ENCODE data around the gene PPP1R9B. TPM values are rescaled to one million over a fixed set of nuclear protein-coding genes. Genes with fewer than 3 reads are reported as not detected.

PPP1R9B gene
- polyA plus RNA-seq, 1 donor (not counting 4 experiments of a cell fraction or from before 2014, with no cell fraction given), result 16.1 TPM

- Histone ChIP-seq H3K27me3 (ENCODE audit: control insufficient read depth, extremely low read depth, insufficient read depth, low read length) (no peaks in the 10 kb centered on the region), H3K9me1 (ENCODE audit: control insufficient read depth, extremely low read depth, insufficient read depth, low read length) (no peaks in the 10 kb centered on the region), H3K9ac (ENCODE audit: control insufficient read depth, extremely low read depth, insufficient read depth, low read length) (no peak overlapping the region), H3K9me3 (ENCODE audit: control insufficient read depth, low read depth, low read length) (no peaks in the 10 kb centered on the region), H3K36me3 (ENCODE audit: control insufficient read depth in 2 of 2, extremely low read depth in 1 of 2, insufficient read depth in 2 of 2, low read length in 2 of 2) (peaks cover 0 to 2% of the 10 kb centered on the region in 2 experiments), H3K27ac (ENCODE audit: control insufficient read depth, insufficient read depth, low read length) (no peak overlapping the region), H3K4me1 (ENCODE audit: control insufficient read depth, extremely low read depth, insufficient read depth, low read length) (peaks cover 26% of the 10 kb centered on the region), H2AFZ (ENCODE audit: control insufficient read depth, low read length) (no peak overlapping the region), H3K79me2 (ENCODE audit: control insufficient read depth, insufficient read depth, low read length) (no peaks in the 10 kb centered on the region), H3K4me3 (ENCODE audit: control insufficient read depth in 2 of 3, extremely low read depth in 1 of 3, insufficient read depth in 2 of 3, low read depth in 1 of 3, low read length in 3 of 3) (no peak overlapping the region), H4K20me1 (ENCODE audit: control insufficient read depth, extremely low read depth, insufficient read depth, low read length) (no peaks in the 10 kb centered on the region), H3K4me2 (ENCODE audit: control insufficient read depth, extremely low read depth, insufficient read depth, low read depth, low read length) (no peak overlapping the region)
- dilution Hi-C loops (cut with MboI; ENCODE audit: extremely low pct_ligation_motif_present, low sequenced_read_pairs), result no loop called here
- DNase-seq (ENCODE audit: low read depth, low spot score) (no peak), FAIRE-seq (no peak)
- no peak for TF ChIP-seq EZH2 (IDR thresholded peaks at IDR 0.05; ENCODE audit: low read length)
- no peak for TF ChIP-seq CTCF (optimal IDR thresholded peaks at IDR 0.05 in 1 of 3, IDR thresholded peaks at IDR 0.05 in 1 of 3, conservative IDR thresholded peaks at IDR 0.05 in 1 of 3; ENCODE audit: extremely low read depth in 1 of 3, insufficient read depth in 2 of 3, low read length in 3 of 3)
These were observed 43.9 kb downstream of the PPP1R9B start for GRCh38 chr17:50106393-50107131.

GRCh38 chr17:50105811-50106210, 44.7 kb downstream of the PPP1R9B start:
- Histone ChIP-seq H3K79me2 (ENCODE audit: control insufficient read depth, insufficient read depth, low read length) (no peaks in the 10 kb centered on the region), H3K4me1 (ENCODE audit: control insufficient read depth, extremely low read depth, insufficient read depth, low read length) (peaks cover 33% of the 10 kb centered on the region), H3K9ac (ENCODE audit: control insufficient read depth, extremely low read depth, insufficient read depth, low read length) (no peak overlapping the region), H3K9me3 (ENCODE audit: control insufficient read depth, low read depth, low read length) (no peaks in the 10 kb centered on the region), H3K27ac (ENCODE audit: control insufficient read depth, insufficient read depth, low read length) (no peak overlapping the region), H4K20me1 (ENCODE audit: control insufficient read depth, extremely low read depth, insufficient read depth, low read length) (no peaks in the 10 kb centered on the region), H3K27me3 (ENCODE audit: control insufficient read depth, extremely low read depth, insufficient read depth, low read length) (no peaks in the 10 kb centered on the region), H3K4me3 (ENCODE audit: control insufficient read depth in 2 of 3, extremely low read depth in 1 of 3, insufficient read depth in 2 of 3, low read depth in 1 of 3, low read length in 3 of 3) (no peak overlapping the region), H2AFZ (ENCODE audit: control insufficient read depth, low read length) (no peak overlapping the region), H3K9me1 (ENCODE audit: control insufficient read depth, extremely low read depth, insufficient read depth, low read length) (no peaks in the 10 kb centered on the region), H3K36me3 (ENCODE audit: control insufficient read depth in 2 of 2, extremely low read depth in 1 of 2, insufficient read depth in 2 of 2, low read length in 2 of 2) (peaks cover 0 to 2% of the 10 kb centered on the region in 2 experiments), H3K4me2 (ENCODE audit: control insufficient read depth, extremely low read depth, insufficient read depth, low read depth, low read length) (no peak overlapping the region)
- no peak for TF ChIP-seq CTCF (optimal IDR thresholded peaks at IDR 0.05 in 1 of 3, IDR thresholded peaks at IDR 0.05 in 1 of 3, conservative IDR thresholded peaks at IDR 0.05 in 1 of 3; ENCODE audit: extremely low read depth in 1 of 3, insufficient read depth in 2 of 3, low read length in 3 of 3)
- TF ChIP-seq EZH2 (IDR thresholded peaks at IDR 0.05; ENCODE audit: low read length), result no peak
- DNase-seq (ENCODE audit: low read depth, low spot score) (no peak), FAIRE-seq (no peak)
- dilution Hi-C loops (cut with MboI; ENCODE audit: extremely low pct_ligation_motif_present, low sequenced_read_pairs), result no loop called here
